ENCODE data around the gene OPCML.

OPCML gene

GRCh38 chr11:133082841-133083488 is 449.3 kb downstream of the OPCML start:
- DNase-seq (ENCODE audit: extremely low read depth in 1 of 2, low read depth in 1 of 2) = peak in 1 of 2 donors; percentile 23

- DNase-seq (ENCODE audit: extremely low read depth in 1 of 2, low read depth in 1 of 2) = no peak
Observed at GRCh38 chr11:133082453-133082781, 449.9 kb downstream of the OPCML start.

DNA sequence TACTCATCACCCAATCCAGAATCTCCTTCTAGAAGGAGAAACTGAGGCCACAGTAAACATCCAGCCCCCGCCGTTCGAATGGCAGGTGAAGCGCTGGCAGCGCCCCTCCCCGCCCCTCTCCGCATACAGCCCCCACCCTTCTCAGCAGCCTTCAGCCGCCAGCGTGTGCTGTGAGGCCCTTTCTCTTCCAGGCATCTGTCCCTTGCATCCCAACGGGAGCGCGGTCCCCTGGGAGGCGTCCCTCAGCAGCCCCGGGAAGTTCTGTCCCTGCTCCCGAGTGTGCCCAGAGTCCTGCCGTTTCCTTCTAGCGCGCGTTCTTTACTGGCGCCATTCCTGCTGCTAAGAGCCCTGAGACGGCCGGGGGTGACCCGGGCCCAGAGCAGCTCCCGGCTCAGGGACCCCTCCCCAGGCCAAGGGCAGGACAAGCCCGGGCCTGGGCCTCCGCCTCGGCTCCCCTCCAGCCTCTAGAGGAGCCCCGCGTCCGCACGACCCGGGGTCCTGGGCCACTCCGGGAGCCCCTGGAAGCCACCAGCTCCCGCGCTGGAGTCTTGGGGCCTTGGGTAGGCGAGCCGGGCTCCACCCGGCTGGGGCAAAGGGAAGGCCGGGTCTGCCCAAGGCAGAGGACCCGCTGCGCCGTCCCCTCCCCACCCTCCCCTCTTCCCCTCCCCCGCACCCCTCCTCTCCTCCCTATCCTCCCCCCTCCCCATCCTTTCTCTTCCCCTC is 450.4 kb downstream of the OPCML start:
- no peak for DNase-seq (ENCODE audit: extremely low read depth in 1 of 2, low read depth in 1 of 2)

DNA sequence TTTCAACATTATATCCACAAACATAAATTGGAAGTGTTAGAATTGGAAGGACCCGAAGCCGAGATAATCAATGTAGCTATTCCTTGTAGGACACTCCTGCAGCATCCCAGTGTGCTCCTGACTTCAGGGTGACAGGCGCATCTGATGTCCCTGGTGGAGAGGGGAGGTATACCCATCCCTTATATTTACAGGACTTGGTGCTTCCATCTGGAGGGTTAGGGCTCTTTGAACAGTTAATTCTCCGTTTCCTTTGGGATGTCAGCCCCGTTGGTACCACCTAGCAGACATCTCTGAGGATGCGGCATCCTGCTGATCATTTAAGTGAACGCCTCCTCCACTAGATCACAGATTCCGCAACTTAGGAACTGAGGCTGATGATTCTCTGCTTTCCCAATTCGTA is 451.3 kb downstream of the OPCML start:
- no peak for DNase-seq (ENCODE audit: extremely low read depth in 1 of 2, low read depth in 1 of 2)

- DNase-seq (ENCODE audit: extremely low read depth in 1 of 2, low read depth in 1 of 2) = no peak
Observed at GRCh38 chr11:133078591-133079404, 453.5 kb downstream of the OPCML start.

GRCh38 chr11:133078012-133078411 is 454.3 kb downstream of the OPCML start:
- DNase-seq (ENCODE audit: extremely low read depth in 1 of 2, low read depth in 1 of 2) = no peak

DNA sequence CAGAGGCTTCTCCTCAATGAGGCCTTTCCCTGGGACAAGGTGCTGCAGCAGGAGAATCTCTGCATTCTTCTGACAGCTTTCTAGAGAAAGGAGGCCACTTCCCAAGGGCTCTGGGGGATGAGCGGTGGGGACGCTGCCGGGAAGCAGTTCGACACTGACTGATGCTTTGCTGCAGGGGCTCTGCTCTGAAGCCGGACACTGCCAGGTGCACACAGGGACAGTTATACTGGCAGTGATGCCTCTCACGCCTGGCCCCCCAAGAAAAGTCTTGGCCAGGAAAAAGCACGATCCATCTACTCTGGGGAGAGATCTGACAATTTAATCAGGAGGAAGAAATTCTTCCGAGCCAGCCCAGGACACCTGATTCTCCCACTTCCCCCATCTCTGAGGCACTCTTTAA is 456.9 kb downstream of the OPCML start:
- DNase-seq (ENCODE audit: extremely low read depth in 1 of 2, low read depth in 1 of 2) = no peak

GRCh38 chr11:133072858-133073582 is 459.3 kb downstream of the OPCML start:
- no peak for DNase-seq (ENCODE audit: extremely low read depth in 1 of 2, low read depth in 1 of 2)

DNA sequence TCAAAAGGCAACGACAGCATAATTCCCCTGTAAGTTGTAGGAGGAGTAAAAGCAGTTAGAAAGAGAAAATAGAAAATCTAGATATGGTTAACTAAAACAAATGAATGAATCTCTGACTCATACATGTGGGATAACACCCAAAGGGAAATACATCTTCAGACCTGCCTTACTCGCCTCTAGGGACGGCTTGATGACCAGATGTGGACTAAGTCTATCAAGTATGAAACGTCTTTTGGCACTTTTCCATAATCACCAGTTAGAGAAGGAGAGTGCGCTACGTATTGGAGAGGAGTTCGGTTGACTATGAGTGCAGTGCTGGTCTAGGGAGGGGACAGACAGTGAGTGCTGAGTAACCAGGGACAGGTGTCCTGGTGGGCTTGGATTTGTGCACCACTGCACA is 459.9 kb downstream of the OPCML start:
- DNase-seq (ENCODE audit: extremely low read depth in 1 of 2, low read depth in 1 of 2) = no peak

- DNase-seq (ENCODE audit: extremely low read depth in 1 of 2, low read depth in 1 of 2) = no peak
Observed at GRCh38 chr11:133070791-133071190, 461.5 kb downstream of the OPCML start.

DNA sequence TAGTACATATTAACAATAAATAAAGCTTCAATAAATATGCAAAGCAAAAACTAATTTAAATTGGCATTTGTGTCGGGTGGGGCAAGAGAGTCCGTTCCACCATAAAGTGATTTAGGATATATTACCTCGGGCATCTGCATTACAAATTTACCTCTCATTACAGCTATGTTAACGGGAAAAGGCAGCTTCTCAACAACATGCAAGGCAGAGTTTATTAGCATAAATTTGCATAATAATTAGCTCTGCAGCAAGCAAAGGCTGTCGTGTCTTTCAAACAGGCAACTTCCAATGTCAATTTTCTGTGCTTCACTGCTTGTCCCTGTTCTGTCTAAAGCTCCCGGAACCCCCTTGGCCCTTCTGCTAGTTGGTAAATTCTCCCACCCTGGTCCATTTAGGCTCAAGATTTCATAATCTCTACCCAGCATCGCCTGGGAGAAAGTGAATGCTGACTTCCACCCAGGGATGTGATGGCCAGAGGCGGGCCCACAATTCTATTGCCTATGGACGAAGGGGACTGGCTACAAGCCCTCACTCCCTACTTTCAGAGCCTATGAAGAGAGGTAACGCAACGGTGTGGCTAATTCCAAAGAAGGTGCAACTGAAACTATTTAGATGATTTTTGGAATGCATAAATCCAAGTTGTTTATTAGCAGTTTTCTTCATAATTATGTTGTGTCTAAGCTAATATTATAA is 462.1 kb downstream of the OPCML start:
- DNase-seq (ENCODE audit: extremely low read depth in 1 of 2, low read depth in 1 of 2) = no peak

GRCh38 chr11:133065847-133066485 is 466.3 kb downstream of the OPCML start:
- no peak for DNase-seq (ENCODE audit: extremely low read depth in 1 of 2, low read depth in 1 of 2)

GRCh38 chr11:133064961-133065360 is 467.3 kb downstream of the OPCML start:
- no peak for DNase-seq (ENCODE audit: extremely low read depth in 1 of 2, low read depth in 1 of 2)

DNA sequence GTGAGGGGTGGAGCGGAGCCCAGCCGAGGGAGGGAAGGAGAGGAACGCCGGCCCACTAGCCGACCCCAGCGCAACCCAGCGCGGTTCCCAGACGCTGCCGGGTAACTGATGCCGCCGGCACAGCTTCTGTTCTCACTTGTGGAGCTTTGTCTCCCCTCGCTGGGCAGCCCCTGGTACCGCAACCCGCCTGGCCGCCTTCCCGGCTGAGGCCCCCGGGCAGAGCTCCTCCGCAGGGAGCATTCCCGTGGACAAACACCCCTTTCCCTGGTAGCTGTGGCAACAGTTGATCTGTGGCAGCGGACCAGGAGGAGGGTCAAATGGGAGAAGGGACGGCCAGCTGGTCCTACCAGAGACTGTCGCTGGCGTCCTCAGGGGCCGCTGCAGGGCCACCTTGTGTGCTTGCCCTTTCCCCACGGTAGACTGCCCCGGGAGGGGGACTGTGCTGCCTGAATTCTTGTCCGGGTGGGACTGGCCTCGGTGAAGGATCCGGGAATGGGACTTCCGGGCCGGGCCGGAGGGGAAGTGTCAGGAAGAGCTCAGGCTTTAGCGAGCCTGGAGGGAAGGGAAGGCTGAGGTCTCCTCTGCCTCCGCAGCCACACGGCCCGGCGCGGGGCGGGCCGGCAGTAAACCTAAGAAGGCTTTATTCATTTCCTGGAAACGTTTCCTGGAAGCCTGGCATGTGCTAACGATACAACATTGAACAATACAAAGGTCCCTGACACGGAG is 468.0 kb downstream of the OPCML start:
- DNase-seq (ENCODE audit: extremely low read depth in 1 of 2, low read depth in 1 of 2) = no peak

DNA sequence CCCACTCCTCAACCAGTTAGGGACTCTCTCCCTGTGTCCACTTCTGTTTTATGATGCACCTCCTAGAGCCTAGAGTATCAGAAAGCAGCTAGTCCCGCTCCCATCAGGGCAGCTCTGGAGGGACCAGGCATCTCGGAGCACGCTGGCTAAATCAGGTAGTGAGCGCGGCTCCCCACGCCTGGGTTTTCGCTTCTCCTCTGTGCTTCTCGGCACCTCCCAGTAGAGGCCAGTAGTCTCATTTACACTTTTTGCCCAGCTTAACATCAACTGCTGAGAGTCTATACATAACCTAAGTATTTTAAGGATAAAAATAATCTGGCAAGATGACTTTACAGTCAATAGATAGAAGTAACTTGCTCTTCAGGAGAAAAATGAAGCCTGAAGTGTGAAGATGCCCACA is 473.8 kb downstream of the OPCML start:
- no peak for DNase-seq (ENCODE audit: extremely low read depth in 1 of 2, low read depth in 1 of 2)

GRCh38 chr11:133053124-133053776 is 479.1 kb downstream of the OPCML start:
- no peak for DNase-seq (ENCODE audit: extremely low read depth in 1 of 2, low read depth in 1 of 2)

- DNase-seq (ENCODE audit: extremely low read depth in 1 of 2, low read depth in 1 of 2) = no peak
Observed at GRCh38 chr11:133052537-133052936, 479.8 kb downstream of the OPCML start.

DNA sequence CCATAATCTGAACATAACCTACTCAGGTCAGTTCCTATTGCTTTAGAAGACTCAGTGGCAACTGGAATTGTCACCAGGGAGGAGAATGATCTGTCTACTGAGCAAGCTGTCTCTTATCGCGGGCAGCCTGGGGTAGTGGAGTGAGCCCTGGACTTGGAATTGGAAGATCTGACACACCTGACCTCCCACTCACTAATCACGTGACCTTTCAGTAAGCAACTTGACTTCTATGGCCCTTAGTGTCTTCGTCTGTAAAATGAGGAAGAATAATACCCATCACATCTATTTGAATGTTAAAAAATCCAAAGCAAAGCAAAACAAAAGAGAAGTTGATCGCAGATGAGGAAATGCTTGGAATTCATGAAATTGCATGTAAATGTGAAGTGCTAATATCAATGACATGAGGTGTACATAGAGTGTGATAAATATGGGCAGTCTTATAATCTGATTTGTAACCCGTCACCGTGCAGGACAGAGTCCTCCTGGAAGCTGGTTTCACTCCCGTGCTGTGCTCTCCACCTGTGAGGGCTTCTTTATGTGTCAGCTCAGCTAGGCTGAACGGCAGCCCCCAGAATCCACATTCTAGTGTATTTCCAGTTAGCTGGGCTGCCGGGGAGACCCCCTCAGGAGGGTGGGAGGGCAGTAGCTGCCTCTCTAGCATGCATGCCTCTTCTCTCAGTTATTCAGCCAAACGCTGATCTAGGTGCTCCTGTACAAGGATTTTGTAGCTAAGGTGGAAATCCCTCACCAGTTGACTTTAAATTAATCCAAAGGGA is 482.9 kb downstream of the OPCML start:
- DNase-seq (ENCODE audit: extremely low read depth in 1 of 2, low read depth in 1 of 2) = no peak
